Measurements from ENCODE around the gene CDKN2C. TPM values are rescaled to one million over a fixed set of nuclear protein-coding genes. Genes with fewer than 3 reads are reported as not detected.
A peak's percentile ranks its signal among the peaks of the same experiment; 100 is the strongest.
"Not testable (repeated sequence)": the region's sequence is repeated elsewhere in the genome, so short reads cannot be mapped to it uniquely, and the experiment has no call there.

Gene CDKN2C
- total and polyA plus RNA-seq, 8 donors: 3.5 to 14.1 (median 10.0) TPM

GRCh38 chr1:50929376-50929958 lies 40.6 kb upstream of the CDKN2C start:
- intact Hi-C loops (cut with DNase I; ENCODE audit: low total_unique reads): no loop called here
- Histone ChIP-seq H3K27me3 (no peaks in the 10 kb centered on the region), H3K4me3 (no peak overlapping the region), H3K36me3 (peaks cover 0 to 4% (median 0%) of the 10 kb centered on the region in 4 donors), H3K27ac (no peak overlapping the region), H3K4me1 (peaks cover 0 to 6% (median 5%) of the 10 kb centered on the region in 4 donors), H3K9me3 (no peaks in the 10 kb centered on the region)
- DNase-seq: peak in 1 of 2 donors; percentile 46
- TF ChIP-seq CTCF (IDR thresholded peaks at IDR 0.05): peak in 5 of 7 experiments; percentile 20 to 55 (median 52)
- TF ChIP-seq EP300 (IDR thresholded peaks at IDR 0.05): no peak
- 30 to 58% (median 39%) methylated on average over 2 of the region's 2 CpGs for WGBS, 5 donors

GRCh38 chr1:50930193-50930592 lies 39.9 kb upstream of the CDKN2C start:
- Histone ChIP-seq H3K36me3 (peaks cover 0 to 4% (median 0%) of the 10 kb centered on the region in 4 donors), H3K9me3 (no peaks in the 10 kb centered on the region), H3K4me1 (peaks cover 0 to 6% (median 5%) of the 10 kb centered on the region in 4 donors), H3K27me3 (no peaks in the 10 kb centered on the region), H3K27ac (no peak overlapping the region), H3K4me3 (no peak overlapping the region)
- DNase-seq: no peak
- intact Hi-C loops (cut with DNase I; ENCODE audit: low total_unique reads): no loop called here
- TF ChIP-seq POLR2AphosphoS5 (IDR thresholded peaks at IDR 0.05) (no peak), CTCF (IDR thresholded peaks at IDR 0.05) (no peak), POLR2A (IDR thresholded peaks at IDR 0.05) (no peak), EP300 (IDR thresholded peaks at IDR 0.05) (no peak)

- no peak overlapping the region for H3K27ac ChIP-seq
- no peak overlapping the region for H3K4me3 ChIP-seq
- H3K36me3 ChIP-seq: peaks cover 0 to 4% (median 0%) of the 10 kb centered on the region in 4 donors
- no peak for DNase-seq
- no peaks in the 10 kb centered on the region for H3K27me3 ChIP-seq
- TF ChIP-seq CTCF (IDR thresholded peaks at IDR 0.05): no peak
- no peak for TF ChIP-seq POLR2A (IDR thresholded peaks at IDR 0.05)
- TF ChIP-seq EP300 (IDR thresholded peaks at IDR 0.05): no peak
- peaks cover 0 to 6% (median 6%) of the 10 kb centered on the region in 4 donors for H3K4me1 ChIP-seq
- intact Hi-C loops (cut with DNase I; ENCODE audit: low total_unique reads): no loop called here
- no peaks in the 10 kb centered on the region for H3K9me3 ChIP-seq
- WGBS, 5 donors: 69 to 78% (median 75%) methylated on average over 6 of the region's 6 CpGs
These were observed 38.9 kb upstream of the CDKN2C start for GRCh38 chr1:50930965-50931737.

- H3K27ac ChIP-seq; H3K27me3 ChIP-seq; H3K9me3 ChIP-seq; H3K4me3 ChIP-seq; intact Hi-C loops (cut with DNase I; ENCODE audit: low total_unique reads); H3K36me3 ChIP-seq; DNase-seq: not testable (repeated sequence)
- 91 to 99% (median 97%) methylated on average over 4 of the region's 4 CpGs for WGBS, 5 donors
- peaks cover 0 to 13% (median 8%) of the 10 kb centered on the region in 4 donors for H3K4me1 ChIP-seq
These were observed 38.0 kb upstream of the CDKN2C start for GRCh38 chr1:50932043-50932442.

- H3K27me3 ChIP-seq; DNase-seq; intact Hi-C loops (cut with DNase I; ENCODE audit: low total_unique reads); H3K27ac ChIP-seq; H3K9me3 ChIP-seq; H3K4me3 ChIP-seq; H3K36me3 ChIP-seq: not testable (repeated sequence)
- 73 to 81% (median 77%) methylated on average over 3 of the region's 3 CpGs for WGBS, 5 donors
- peaks cover 0 to 13% (median 8%) of the 10 kb centered on the region in 4 donors for H3K4me1 ChIP-seq
These were observed 36.3 kb upstream of the CDKN2C start for GRCh38 chr1:50933770-50934169.

Data from stomach (tissue), 9 donors.